HFF-Myc (cell line): ENCODE results near the gene GPR12.

Experiments used
- DNase-seq: peaks from one replicate; pipeline ENCODE4 v3.0.0-alpha.2; 2011; ENCODE audit warnings: low read depth; ENCODE audit errors: extremely low read depth
- H3K4me3 ChIP-seq: replicated peaks from 2 replicates; pipeline ENCODE4 v1.5.1; 2011; ENCODE audit warnings: low read depth, mild to moderate bottlenecking, control low read depth, low read length
- TF ChIP-seq, protein P1 (sequence below): IDR thresholded peaks from 2 replicates; pipeline ENCODE4 v1.5.1; 2012; ENCODE audit warnings: mild to moderate bottlenecking, low read depth, low read length, control low read depth; ENCODE audit errors: missing control alignments

Gene GPR12

DNA sequence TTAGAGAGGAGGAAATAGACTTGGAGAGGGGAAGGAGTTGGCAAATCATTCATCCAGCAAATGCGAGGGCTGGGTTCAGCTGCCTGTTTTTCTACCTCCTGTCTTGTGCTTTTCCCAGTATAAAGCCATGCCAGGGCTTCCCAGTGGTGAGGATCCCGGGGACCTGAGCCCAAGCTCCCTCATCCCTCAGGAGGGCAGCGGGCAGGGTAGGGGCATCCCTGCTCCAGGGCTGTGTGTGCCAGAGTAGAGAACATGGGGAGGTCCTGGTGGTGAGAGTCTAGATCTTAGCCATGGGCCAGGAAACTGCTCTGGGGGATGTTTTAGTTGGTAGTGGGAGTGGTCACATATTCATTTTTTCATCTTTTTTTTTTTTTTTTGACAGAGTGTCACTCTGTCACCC is 43.6 kb downstream of the GPR12 start:
- TF ChIP-seq, protein P1, sequence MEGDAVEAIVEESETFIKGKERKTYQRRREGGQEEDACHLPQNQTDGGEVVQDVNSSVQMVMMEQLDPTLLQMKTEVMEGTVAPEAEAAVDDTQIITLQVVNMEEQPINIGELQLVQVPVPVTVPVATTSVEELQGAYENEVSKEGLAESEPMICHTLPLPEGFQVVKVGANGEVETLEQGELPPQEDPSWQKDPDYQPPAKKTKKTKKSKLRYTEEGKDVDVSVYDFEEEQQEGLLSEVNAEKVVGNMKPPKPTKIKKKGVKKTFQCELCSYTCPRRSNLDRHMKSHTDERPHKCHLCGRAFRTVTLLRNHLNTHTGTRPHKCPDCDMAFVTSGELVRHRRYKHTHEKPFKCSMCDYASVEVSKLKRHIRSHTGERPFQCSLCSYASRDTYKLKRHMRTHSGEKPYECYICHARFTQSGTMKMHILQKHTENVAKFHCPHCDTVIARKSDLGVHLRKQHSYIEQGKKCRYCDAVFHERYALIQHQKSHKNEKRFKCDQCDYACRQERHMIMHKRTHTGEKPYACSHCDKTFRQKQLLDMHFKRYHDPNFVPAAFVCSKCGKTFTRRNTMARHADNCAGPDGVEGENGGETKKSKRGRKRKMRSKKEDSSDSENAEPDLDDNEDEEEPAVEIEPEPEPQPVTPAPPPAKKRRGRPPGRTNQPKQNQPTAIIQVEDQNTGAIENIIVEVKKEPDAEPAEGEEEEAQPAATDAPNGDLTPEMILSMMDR, result no peak
- no peak for DNase-seq
- no peak overlapping the region for H3K4me3 ChIP-seq

DNA sequence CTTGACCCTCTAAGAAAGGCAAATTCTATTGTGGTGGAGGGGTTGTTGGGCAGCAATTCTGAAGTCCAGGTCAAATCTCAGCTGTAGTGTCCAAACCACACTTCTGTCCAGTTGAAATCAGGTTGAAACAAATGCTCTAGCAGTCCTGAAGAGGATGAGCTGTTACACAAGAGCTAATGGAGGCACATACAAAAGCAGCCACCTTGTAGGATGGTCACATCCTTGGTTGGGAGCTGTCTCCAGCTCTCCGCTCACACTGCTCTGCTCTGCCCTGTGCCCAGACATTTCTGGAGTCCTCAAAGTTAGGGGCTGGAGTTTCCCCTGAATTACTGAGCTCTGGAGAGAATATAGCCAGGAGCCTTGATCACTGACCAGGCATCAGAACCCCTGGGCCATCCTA is 47.2 kb downstream of the GPR12 start:
- TF ChIP-seq, protein P1, result no peak
- H3K4me3 ChIP-seq, result no peak overlapping the region
- no peak for DNase-seq

DNA sequence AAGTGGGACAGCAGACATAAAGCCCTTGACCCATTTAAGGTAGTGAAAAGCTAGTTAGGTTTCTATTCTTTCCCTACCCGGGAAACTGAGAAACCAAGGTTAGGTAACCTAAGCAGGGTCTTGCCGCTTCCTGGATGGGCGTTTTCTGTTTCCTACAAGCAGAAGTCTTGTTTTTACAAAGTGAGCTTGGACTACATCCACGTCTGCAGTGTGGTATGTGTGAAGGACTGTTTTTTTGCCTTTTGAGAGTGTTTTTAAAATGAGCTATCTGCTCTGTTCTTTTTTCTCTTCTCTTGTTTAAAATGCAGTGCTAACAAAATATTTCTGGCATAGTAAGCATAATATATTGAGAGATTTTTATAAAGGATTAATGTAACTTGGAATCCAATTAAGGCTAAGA is 49.4 kb downstream of the GPR12 start:
- TF ChIP-seq, protein P1, result no peak
- DNase-seq, result no peak

DNA sequence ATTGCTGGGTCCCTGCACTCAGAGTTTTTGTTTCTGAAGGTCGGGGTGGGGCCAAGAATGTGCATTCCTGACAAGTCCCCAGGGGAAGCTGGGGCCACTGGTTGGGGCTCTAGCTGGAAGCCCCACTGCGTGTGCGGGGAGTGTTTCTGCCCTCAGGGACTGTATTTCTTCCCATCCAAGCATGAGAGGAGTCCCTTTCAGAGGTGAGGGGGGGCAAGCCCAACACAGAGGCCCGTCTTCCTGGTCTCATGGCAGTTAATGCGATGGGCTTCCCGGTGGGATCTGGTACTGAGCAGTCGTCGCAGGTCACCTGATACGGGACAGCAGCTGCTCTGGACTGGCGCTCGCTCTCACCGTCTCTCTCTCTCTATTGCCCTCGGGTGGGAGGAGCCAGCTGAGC is 50.4 kb downstream of the GPR12 start:
- no peak for DNase-seq
- H3K4me3 ChIP-seq, result no peak overlapping the region
- TF ChIP-seq, protein P1, result no peak

More for the DNA sequence above, 49.4 kb downstream of the GPR12 start:
- H3K4me3 ChIP-seq, result no peak overlapping the region

DNA sequence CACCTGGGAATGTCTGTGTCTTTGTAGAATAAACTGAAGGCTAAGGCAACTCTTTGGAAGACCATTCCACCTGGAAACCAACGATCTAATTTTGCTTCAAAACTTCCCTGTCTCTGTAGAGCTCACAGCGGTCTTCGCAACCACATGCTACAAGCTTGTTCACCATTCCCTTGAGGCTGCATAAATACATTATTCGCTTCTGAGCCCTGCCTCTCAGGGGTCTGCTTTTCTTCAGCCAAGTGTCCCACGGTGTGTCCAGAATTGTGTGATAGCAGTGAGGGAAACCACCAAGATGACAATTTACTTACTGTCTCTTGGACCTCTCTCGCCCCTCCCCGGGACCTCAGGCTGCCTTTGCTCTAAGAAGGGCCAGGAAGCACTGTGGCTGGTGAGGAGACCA is 51.1 kb downstream of the GPR12 start:
- no peak overlapping the region for H3K4me3 ChIP-seq
- TF ChIP-seq, protein P1, result no peak
- no peak for DNase-seq

DNA sequence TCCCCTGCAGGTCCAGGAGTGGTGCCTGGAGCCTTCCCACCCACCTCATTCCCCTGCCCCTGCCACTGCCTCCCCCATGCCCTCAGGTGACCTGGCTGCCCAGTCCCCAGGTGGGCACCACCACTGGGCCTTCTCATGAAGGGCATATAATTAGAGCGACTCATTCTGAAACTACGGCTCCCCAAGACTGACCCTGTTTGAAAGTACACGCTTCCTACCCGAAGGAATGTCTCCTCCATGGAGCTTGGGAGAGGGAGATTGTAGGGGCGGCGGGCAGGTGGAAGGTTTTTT is 52.6 kb downstream of the GPR12 start:
- H3K4me3 ChIP-seq, result no peak overlapping the region
- TF ChIP-seq, protein P1, result no peak
- DNase-seq, result no peak
